GM21529 (cell line): Measurements from ENCODE around the gene CASS4.
"Not testable (repeated sequence)": the region's sequence is repeated elsewhere in the genome, so short reads cannot be mapped to it uniquely, and the experiment has no call there.

ENCODE experiments used
- ATAC-seq: cut with Tn5 transposase; IDR thresholded peaks from one replicate; pipeline ENCODE4 v1.9.1; 2021; ENCODE audit not compliant: unreplicated experiment

The CASS4 gene

DNA sequence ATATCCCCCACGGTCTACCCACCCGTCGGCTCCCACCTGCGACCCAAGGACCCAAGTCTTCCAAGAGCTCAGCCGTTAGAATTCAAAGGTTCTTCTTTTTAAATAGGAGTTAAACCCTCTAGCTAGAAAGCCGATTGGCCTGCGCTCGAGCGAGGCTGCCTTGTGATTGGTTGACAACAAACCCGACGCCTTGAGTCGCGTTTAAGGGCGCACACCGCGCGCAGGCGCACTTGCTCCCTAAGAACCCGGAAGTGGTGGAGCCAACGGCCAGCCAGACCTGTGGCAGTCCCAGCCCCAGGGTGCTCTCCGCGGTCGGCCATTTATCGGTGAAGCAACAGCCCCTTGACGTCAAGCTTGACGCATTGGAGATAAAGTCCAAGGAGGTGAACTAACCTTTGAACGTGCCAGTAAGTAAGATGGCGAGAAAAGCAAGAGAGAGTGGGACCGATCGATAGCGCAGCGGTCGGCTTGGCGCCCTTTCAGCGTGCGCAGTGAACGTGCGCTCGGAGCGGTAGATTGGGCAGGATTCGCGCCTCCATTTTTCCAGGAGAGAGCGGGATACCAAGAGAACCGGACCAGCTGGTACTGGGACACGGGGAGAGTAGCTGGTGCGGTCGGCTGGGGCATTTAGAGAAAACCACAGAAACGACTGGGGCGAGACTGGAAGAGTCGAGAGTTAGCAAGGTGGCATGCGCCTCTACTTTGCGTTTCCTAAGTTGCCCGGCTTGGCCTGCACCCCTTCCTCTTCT lies 19.8 kb upstream of the CASS4 start, which contains the start of the genes AURKA and CSTF1:
Gene AURKA (minus strand): TSS at position 84 of the 749 bp plus-strand sequence. CDS start 4,018 bp downstream, outside the sequence.
Gene CSTF1 (plus strand): TSS at position 514 of the 749 bp plus-strand sequence. CDS start 2,908 bp downstream, outside the sequence.
- ATAC-seq: peak; percentile 94

- ATAC-seq: no peak
These were observed 19.1 kb upstream of the CASS4 start for GRCh38 chr20:56392881-56393482.

GRCh38 chr20:56393653-56394052 lies 18.4 kb upstream of the CASS4 start:
- no peak for ATAC-seq

- ATAC-seq: no peak
These were observed 16.9 kb upstream of the CASS4 start for GRCh38 chr20:56395166-56395565.

GRCh38 chr20:56400001-56400640 lies 11.9 kb upstream of the CASS4 start:
- peak; percentile 70 for ATAC-seq

- ATAC-seq: no peak
These were observed 8.6 kb upstream of the CASS4 start for GRCh38 chr20:56403465-56403864.

- not testable (repeated sequence) for ATAC-seq
These were observed 6.7 kb upstream of the CASS4 start for GRCh38 chr20:56405356-56405755.

GRCh38 chr20:56406910-56407309 lies 5.2 kb upstream of the CASS4 start:
- ATAC-seq: no peak

GRCh38 chr20:56409521-56409920 lies 2.5 kb upstream of the CASS4 start:
- no peak for ATAC-seq

GRCh38 chr20:56409956-56410355 lies 2.1 kb upstream of the CASS4 start:
- no peak for ATAC-seq

DNA sequence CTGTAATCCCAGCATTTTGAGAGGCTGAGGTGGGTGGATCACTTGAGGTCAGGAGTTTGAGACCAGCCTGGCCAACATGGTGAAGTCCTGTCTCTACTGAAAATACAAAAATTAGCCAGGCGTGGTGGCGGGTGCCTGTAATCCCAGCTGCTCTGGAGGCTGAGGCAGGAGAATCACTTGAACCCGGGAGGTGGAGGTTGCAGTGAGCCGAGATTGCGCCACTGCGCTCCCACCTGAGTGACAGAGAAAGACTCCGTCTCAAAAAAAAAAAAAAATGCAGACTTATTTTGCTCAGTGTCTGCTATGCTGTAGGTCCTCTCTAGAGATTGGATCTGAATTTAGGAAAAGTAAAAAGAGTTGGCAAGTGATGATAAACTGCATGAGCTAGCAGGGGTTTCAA lies 773 bp upstream of the CASS4 start:
- not testable (repeated sequence) for ATAC-seq

DNA sequence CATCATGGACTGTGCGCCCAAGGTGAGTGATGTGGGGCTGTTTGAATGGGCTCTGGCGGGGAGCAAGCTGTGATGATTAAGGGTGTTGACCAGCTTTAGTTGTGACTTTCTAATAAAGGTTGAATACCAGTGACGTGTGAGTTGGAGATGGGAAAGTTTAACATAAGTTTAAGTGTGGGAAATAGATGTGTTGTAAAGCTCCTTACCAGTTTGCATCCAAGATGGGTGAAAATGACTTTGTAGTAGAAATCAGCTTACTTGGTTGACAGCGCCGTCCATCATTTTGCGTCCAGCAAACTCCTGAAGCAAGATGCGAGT lies 372 bp downstream of the CASS4 start:
- no peak for ATAC-seq

DNA sequence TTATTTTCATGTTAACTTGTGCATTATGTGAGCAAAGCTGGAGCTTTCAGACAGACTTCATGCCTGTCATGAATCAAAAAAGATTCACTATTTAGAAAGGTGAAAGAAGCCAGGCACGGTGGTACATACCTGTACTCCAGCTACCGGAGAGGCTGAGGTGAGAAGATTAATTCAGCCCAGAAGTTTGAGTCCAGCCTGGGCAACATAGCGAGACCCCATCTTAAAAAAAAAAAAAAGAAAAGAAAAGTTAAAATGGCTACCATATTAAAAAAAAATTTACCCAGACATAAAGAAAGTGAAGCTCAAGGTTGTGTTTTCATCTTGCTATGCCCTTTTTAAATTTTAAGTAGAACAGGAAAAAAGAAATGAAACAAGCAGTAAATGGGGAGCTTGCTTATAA lies 889 bp downstream of the CASS4 start:
- ATAC-seq: no peak

GRCh38 chr20:56414842-56415765 lies 3.0 kb downstream of the CASS4 start:
- no peak for ATAC-seq

GRCh38 chr20:56417402-56417801 lies 5.3 kb downstream of the CASS4 start:
- ATAC-seq: no peak

DNA sequence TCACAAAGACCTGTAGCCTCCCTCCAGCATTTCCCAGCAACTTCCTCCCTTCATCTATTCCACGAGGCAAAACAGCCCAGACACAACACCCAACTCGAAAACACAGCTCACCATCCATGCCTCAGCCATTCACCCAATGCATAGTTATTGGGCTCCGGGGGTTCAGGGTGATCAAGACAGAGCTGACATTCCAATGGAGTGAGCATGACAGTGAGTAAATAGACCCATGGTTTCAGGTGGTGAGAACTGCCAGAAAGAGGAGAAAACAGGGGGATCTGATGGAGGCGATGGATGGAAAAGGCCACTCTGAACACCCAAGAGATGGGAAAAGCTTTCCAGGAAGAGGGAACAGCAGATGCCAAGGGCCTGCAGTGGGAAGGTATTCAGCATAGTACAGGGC lies 5.9 kb downstream of the CASS4 start:
- ATAC-seq: no peak

DNA sequence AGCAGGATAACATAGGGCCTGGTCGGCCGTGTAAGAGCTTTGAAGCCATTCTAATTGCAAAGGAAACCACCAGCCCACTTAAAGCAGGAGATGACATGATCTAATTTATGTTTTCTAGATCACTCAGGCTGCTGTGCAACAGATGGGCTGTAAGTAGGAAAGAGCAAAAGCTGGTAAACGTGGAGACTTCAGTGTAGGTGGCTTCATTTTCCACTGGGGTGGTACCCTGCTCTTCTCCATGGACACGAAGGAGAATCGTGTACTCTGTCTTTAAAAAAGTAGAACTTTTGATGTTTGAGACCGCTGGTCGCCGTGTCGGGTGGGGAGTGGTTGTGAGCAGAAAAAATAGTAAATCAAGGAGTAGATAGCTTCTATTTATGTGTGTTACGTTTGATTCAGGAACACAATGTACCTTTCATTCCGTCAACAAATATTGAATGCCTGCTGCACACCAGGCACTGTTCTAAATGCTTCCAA lies 6.4 kb downstream of the CASS4 start:
- ATAC-seq: no peak

GRCh38 chr20:56420028-56420427 lies 8.0 kb downstream of the CASS4 start:
- ATAC-seq: no peak

GRCh38 chr20:56420940-56421688 lies 9.1 kb downstream of the CASS4 start:
- ATAC-seq: no peak
